ENCODE measurements around the gene C2orf42.
"Not testable (repeated sequence)": the region's sequence is repeated elsewhere in the genome, so short reads cannot be mapped to it uniquely, and the experiment has no call there.

C2orf42 gene

GRCh38 chr2:70131344-70132143 lies 59.3 kb downstream of the C2orf42 start:
- DNase-seq: not testable (repeated sequence)

GRCh38 chr2:70128005-70128404 lies 62.8 kb downstream of the C2orf42 start:
- no peak for DNase-seq

- no peak for DNase-seq
These were observed 64.4 kb downstream of the C2orf42 start for GRCh38 chr2:70126413-70126812.

- DNase-seq: no peak
These were observed 65.3 kb downstream of the C2orf42 start for GRCh38 chr2:70125498-70125898.

- no peak for DNase-seq
These were observed 65.8 kb downstream of the C2orf42 start for GRCh38 chr2:70124983-70125480.

GRCh38 chr2:70123829-70124116 lies 67.0 kb downstream of the C2orf42 start:
- DNase-seq: no peak

- no peak for DNase-seq
These were observed 67.6 kb downstream of the C2orf42 start for GRCh38 chr2:70123051-70123828.

GRCh38 chr2:70122470-70122869 lies 68.3 kb downstream of the C2orf42 start:
- DNase-seq: no peak

GRCh38 chr2:70121627-70122372 lies 69.0 kb downstream of the C2orf42 start:
- no peak for DNase-seq

- no peak for DNase-seq
These were observed 71.9 kb downstream of the C2orf42 start for GRCh38 chr2:70118798-70119454.

- DNase-seq: no peak
These were observed 73.8 kb downstream of the C2orf42 start for GRCh38 chr2:70116936-70117552.

GRCh38 chr2:70115646-70116442 lies 75.0 kb downstream of the C2orf42 start:
- no peak for DNase-seq

- no peak for DNase-seq
These were observed 77.3 kb downstream of the C2orf42 start for GRCh38 chr2:70113359-70114070.

GRCh38 chr2:70111752-70112591 lies 78.8 kb downstream of the C2orf42 start:
- DNase-seq: no peak

- DNase-seq: not testable (repeated sequence)
These were observed 80.4 kb downstream of the C2orf42 start for GRCh38 chr2:70110397-70110796.

- DNase-seq: not testable (repeated sequence)
These were observed 84.7 kb downstream of the C2orf42 start for GRCh38 chr2:70106138-70106537.

GRCh38 chr2:70104231-70105111 lies 86.3 kb downstream of the C2orf42 start:
- no peak for DNase-seq

- DNase-seq: no peak
These were observed 87.2 kb downstream of the C2orf42 start for GRCh38 chr2:70103531-70104061.

Measured in GDM1 (cell line).